ENCODE data around the gene EEFSEC. TPM values are rescaled to one million over a fixed set of nuclear protein-coding genes. Genes with fewer than 3 reads are reported as not detected.

EEFSEC gene
- total RNA-seq, 1 donor from 2014 or later = 12.6 TPM

DNA sequence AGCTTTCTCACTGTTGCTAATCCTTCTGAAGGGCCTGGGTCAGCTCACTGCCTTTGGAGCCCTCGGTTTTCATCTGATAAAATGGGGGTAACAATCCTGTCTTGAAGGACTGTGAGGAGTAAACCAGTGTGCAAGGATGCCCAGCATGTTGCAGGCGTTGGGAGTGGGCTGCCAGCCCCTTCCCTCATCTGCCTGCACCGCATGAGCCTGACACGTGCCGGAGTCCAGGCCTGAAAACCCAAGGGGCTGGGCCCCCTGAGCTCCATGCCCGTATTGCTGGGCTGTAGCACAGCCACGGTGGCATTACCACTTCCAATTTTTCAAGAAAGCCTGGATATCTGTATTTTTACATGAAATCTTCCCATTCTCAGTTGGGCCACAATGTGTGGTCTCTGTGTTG is 215.3 kb downstream of the EEFSEC start:
- no peaks in the 10 kb centered on the region for H3K36me3 ChIP-seq (ENCODE audit: control insufficient read depth, insufficient read depth, low read length)
- TF ChIP-seq, protein P1, sequence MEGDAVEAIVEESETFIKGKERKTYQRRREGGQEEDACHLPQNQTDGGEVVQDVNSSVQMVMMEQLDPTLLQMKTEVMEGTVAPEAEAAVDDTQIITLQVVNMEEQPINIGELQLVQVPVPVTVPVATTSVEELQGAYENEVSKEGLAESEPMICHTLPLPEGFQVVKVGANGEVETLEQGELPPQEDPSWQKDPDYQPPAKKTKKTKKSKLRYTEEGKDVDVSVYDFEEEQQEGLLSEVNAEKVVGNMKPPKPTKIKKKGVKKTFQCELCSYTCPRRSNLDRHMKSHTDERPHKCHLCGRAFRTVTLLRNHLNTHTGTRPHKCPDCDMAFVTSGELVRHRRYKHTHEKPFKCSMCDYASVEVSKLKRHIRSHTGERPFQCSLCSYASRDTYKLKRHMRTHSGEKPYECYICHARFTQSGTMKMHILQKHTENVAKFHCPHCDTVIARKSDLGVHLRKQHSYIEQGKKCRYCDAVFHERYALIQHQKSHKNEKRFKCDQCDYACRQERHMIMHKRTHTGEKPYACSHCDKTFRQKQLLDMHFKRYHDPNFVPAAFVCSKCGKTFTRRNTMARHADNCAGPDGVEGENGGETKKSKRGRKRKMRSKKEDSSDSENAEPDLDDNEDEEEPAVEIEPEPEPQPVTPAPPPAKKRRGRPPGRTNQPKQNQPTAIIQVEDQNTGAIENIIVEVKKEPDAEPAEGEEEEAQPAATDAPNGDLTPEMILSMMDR (IDR thresholded peaks at IDR 0.05; ENCODE audit: insufficient read depth, low read length, poor library complexity, severe bottlenecking) = no peak
- no peak for DNase-seq (ENCODE audit: low read depth)
- H3K27me3 ChIP-seq (ENCODE audit: control insufficient read depth, insufficient read depth, low read length) = no peaks in the 10 kb centered on the region
- H3K4me3 ChIP-seq (ENCODE audit: low read depth, low read length) = no peak overlapping the region

DNA sequence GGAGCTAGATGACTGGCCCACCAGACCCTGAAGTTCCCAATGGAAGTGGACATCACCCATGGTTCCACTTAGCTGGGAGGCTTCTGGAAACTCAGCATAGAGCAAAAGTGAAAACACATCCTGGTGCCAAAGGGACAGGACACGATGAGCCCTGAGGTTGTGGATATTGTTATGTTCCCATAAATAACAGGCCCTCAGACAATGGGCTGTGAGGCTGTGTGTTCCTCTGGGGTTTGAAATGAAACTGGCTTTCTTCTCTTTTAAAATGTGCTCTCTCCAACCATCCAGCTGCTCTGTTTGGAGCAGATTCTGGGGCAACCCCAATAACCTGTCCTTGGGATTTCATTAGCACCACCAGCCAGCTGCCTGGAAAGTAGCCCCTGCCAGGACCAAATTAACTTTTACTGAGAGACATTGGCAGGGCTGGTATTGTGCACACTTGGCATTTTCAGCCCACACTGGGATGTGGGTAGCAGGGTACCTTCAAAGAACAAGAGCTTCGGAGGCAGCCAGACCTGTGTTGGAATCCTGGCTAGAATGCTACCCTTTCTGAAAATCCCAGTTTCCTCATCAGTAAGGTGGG is 215.9 kb downstream of the EEFSEC start:
- TF ChIP-seq, protein P1 (IDR thresholded peaks at IDR 0.05; ENCODE audit: insufficient read depth, low read length, poor library complexity, severe bottlenecking) = no peak
- no peak overlapping the region for H3K4me3 ChIP-seq (ENCODE audit: low read depth, low read length)

DNA sequence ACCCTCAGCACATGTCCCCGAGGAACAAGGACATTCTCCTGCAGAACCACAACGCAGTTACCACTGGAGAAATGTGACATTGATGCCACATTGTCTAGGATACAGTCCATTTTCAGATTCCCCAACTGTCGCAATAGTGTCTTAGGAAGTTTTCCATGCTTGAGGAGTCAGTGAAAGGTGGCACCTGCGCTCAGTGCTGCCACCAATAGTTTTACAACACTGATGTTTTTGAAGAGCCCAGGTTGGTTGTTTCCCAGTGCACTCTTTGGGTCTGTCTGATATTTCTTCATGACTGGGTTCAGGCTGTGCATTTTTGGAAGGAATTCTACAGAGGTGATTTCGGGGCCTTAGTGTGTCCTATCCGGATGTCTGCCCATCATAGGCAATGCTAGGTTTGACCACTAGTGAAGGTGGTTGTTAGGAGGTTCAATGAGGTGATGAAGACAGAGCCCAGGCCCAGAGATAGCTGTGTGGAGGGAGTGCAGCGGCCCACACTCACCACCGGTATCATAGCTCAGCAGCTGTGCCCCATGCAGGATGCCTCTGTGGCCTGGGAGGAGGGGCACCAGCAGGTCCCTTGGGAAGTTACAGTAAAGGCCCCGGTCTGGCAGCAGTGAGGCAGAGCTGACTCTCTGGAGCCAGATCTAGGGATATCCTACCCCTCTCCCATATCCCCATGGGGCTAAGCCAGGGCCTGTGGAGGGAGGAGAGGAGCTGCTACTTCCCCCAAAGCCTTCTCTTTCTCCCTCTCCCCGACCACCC is 216.8 kb downstream of the EEFSEC start:
- no peaks in the 10 kb centered on the region for H3K27me3 ChIP-seq (ENCODE audit: control insufficient read depth, insufficient read depth, low read length)
- DNase-seq (ENCODE audit: low read depth) = no peak
- H3K36me3 ChIP-seq (ENCODE audit: control insufficient read depth, insufficient read depth, low read length) = no peaks in the 10 kb centered on the region
- TF ChIP-seq, protein P1 (IDR thresholded peaks at IDR 0.05; ENCODE audit: insufficient read depth, low read length, poor library complexity, severe bottlenecking) = peak; percentile 17
- no peak overlapping the region for H3K4me3 ChIP-seq (ENCODE audit: low read depth, low read length)

More for the DNA sequence above, 215.9 kb downstream of the EEFSEC start:
- Histone ChIP-seq H3K27me3 (ENCODE audit: control insufficient read depth, insufficient read depth, low read length) (no peaks in the 10 kb centered on the region), H3K36me3 (ENCODE audit: control insufficient read depth, insufficient read depth, low read length) (no peaks in the 10 kb centered on the region)
- DNase-seq (ENCODE audit: low read depth) = no peak

DNA sequence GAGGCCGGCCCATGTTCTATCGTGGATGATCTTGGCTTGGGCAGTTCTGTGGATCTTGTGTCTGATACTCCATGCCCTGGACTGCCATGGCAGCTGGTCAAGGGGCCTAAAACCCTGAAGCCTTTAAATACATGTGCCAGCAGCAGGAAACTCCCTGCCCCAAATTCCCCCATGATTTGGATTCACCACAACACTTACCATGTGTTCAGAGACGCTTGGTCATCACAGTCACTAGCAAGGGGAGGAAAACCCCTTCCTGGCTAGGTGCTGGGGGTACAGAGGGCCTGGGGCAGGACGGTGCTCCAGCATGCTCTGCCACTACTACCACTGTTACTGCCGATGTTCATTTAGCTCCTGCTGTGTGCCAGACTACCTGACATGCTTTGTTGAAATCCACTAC is 219.0 kb downstream of the EEFSEC start:
- no peak for DNase-seq (ENCODE audit: low read depth)
- Histone ChIP-seq H3K4me3 (ENCODE audit: low read depth, low read length) (no peak overlapping the region), H3K27me3 (ENCODE audit: control insufficient read depth, insufficient read depth, low read length) (no peaks in the 10 kb centered on the region), H3K36me3 (ENCODE audit: control insufficient read depth, insufficient read depth, low read length) (no peaks in the 10 kb centered on the region)
- TF ChIP-seq, protein P1 (IDR thresholded peaks at IDR 0.05; ENCODE audit: insufficient read depth, low read length, poor library complexity, severe bottlenecking) = no peak

DNA sequence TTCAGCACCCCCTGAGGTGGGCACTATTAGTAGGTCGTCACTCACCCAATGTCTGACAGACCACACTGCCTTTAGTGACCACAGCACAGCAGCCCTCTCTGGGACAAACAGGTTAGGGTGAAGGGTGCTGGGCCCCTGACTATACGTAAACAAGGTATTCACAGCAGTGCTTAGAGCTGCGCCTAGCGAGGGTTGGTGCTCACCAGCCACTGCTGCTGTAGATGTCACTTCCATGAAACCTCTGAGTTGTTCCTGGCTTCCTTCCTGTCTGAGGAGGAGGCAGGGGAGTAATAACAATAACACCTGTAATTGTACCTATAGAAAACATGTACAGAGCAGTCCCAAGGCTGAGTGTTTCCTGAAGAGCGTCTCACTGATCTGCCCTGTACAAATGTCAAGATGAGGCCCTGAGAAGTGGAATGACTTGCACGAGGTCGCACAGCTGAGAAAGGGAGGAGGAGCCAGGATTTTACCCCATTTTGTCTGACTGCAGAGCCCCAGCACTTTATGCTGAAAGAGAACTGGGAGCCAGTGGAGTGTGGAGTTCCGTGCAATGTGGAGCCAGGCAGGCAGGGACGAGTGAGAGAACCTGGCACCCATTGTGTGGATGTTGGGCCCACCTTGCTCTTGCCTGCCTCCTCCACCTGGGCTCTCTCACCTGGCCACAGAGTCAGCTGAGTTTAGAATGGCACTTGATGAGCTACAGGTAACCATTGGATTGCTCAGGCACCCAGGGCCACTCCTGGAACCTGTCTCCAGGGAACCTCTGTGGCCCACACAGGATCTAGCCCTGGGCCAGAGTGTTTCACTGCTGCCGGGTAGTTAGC is 219.6 kb downstream of the EEFSEC start:
- TF ChIP-seq, protein P1 (IDR thresholded peaks at IDR 0.05; ENCODE audit: insufficient read depth, low read length, poor library complexity, severe bottlenecking) = no peak

More for the DNA sequence above, 219.6 kb downstream of the EEFSEC start:
- Histone ChIP-seq H3K4me3 (ENCODE audit: low read depth, low read length) (no peak overlapping the region), H3K27me3 (ENCODE audit: control insufficient read depth, insufficient read depth, low read length) (no peaks in the 10 kb centered on the region), H3K36me3 (ENCODE audit: control insufficient read depth, insufficient read depth, low read length) (no peaks in the 10 kb centered on the region)
- DNase-seq (ENCODE audit: low read depth) = no peak
